Measurements from ENCODE around the gene SLC22A6.
A peak's percentile ranks its signal among the peaks of the same experiment; 100 is the strongest.
"Not testable (repeated sequence)": the region's sequence is repeated elsewhere in the genome, so short reads cannot be mapped to it uniquely, and the experiment has no call there.

Gene SLC22A6

GRCh38 chr11:62985041-62985750 lies 429 bp upstream of the SLC22A6 start:
- DNase-seq (ENCODE audit: low spot score) = no peak

GRCh38 chr11:62983536-62984199 lies 1.1 kb downstream of the SLC22A6 start:
- DNase-seq (ENCODE audit: low spot score) = no peak

DNA sequence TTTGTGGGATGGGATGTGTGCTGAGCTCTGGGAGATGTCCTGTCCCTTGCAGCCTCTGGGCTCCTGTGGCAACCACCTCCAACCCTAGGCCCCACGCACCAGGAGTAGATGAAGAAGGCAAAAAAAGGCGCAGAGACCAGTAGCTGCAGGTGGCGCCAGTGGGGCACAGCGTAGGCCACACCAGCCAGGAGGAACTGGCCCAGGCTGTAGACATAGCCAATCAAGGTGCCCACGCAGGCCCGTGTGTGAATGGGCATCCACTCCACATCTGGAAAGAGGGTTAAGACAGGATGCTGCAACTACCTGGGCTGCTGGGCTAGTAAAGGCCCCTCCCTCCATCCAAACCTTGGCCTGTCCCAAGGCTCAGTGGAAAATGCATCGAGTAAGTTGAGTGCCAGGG lies 3.0 kb downstream of the SLC22A6 start:
- no peak for DNase-seq (ENCODE audit: low spot score)

- peak; percentile 7 for DNase-seq (ENCODE audit: low spot score)
Observed at GRCh38 chr11:62980133-62980760, 4.5 kb downstream of the SLC22A6 start.

DNA sequence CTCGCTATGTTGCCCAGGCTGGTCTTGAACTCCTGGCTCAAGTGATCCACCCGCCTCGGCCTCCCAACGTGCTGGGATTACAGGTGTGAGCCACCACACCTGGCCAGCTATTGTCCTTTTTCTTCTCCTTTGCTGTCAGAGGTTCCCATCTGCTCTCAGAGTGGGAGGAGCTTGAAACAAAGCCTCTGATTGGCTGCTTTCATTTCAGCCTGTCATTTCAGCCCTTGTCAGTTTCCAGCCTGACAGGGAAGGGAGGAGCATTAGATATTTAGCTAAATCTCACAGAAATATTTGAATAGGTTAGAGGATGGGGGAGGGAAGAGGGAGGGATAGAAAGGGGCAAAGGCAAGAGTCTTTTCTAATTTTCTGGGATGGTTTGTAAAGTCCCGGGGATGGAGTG lies 8.7 kb downstream of the SLC22A6 start:
- no peak for DNase-seq (ENCODE audit: low spot score)

GRCh38 chr11:62974848-62975522 lies 9.8 kb downstream of the SLC22A6 start:
- DNase-seq (ENCODE audit: low spot score) = no peak

- DNase-seq (ENCODE audit: low spot score) = no peak
Observed at GRCh38 chr11:62965574-62965973, 19.2 kb downstream of the SLC22A6 start.

GRCh38 chr11:62962391-62962790 lies 22.4 kb downstream of the SLC22A6 start:
- DNase-seq (ENCODE audit: low spot score) = no peak

DNA sequence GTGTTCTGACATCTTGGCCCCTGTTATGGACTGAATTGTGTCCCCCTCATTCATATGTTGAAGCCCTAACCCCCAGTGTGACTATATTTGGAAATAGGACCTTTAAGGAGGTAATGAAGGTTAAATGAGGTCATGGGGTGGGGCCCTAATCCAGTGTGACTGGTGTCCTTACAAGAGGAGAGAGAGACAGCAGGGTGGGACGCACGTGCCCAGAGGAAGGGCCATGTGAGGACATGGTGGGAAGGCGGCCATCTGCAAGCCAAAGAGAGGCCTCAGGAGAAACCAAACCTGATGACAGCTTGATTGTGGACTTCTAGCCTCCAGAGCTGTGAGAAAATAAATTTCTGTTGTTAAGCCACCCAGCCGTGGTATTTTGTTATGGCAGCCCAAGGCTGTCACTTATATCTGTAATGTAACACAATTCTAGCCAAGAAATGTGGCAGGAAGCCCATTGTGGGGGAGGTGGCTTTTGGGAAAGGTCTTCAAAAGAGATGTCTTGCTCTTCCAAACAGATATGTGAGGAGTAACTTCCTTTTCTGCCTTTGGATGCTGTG lies 23.7 kb downstream of the SLC22A6 start:
- no peak for DNase-seq (ENCODE audit: low spot score)

- no peak for DNase-seq (ENCODE audit: low spot score)
Observed at GRCh38 chr11:62959422-62959980, 25.3 kb downstream of the SLC22A6 start.

DNA sequence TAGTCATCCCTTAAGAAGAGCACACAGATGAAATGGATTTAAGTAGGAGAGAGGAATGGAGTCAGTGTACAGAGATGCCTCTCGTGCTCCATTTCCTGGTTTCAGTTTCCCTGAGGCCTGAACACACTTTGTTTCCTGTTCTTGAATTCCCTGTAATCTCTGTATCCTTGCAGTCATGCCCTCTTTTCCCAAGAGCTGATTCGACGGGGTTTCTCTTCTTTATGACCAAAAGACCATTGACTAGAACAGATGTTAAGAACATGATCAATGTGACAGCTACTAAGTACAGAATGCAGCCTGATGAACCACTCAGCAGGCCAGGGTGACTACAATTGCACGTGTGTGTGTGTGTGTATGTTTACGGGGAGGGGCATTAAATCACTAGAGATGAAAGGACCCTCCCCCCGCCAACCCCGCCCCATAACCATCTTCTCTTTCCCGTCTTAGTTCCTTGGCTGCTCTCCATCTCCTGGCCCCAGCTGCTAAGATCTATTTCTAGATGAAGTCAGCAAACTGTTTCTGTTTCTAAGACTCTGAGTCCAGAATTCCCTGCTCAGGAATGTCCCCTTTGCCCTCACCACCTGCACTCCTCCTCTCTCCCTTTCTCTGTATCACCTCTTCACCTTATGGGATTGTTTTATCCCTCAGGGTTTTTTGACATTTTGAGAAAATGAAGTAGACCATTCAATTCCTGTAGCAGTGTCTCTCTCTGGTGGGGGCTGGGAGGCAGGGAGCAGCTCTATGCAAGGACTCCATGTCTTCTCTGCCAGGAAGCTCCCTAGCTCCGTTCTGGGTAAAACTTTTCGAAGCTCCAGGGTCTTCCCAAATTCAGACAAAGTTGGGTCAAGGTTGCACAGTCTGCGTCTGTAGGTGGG lies 26.0 kb downstream of the SLC22A6 start:
- peak; percentile 46 for DNase-seq (ENCODE audit: low spot score)

GRCh38 chr11:62957147-62957546 lies 27.6 kb downstream of the SLC22A6 start:
- DNase-seq (ENCODE audit: low spot score) = no peak

- no peak for DNase-seq (ENCODE audit: low spot score)
Observed at GRCh38 chr11:62954478-62954877, 30.3 kb downstream of the SLC22A6 start.

GRCh38 chr11:62953811-62954210 lies 31.0 kb downstream of the SLC22A6 start:
- no peak for DNase-seq (ENCODE audit: low spot score)

DNA sequence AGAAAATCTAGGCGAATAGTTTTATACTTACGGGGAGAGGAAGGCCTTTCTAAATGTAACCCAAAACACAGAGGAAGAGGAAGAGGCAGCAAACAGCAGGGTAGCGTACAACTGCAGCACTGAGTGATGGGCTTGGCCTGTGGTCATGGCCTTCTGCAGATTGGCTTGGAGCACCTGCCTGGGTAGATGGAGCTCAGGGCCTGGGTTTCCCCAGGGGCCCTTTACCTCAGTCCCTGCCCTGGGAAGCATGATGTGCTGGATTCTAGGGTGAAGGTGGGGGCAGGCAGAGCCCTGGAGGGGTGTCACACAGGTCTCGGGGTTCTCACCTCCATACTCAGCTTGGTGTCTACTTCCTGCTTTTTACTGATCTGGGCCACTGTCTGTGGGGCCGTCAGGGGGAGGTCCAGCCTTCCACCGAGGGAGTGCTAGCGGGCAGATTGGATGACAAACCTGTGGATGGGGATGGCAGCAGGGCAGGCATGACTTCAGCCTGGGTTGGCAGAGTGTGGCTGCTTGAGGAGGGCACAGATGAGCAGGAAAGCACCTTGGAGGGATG lies 35.9 kb downstream of the SLC22A6 start:
- DNase-seq (ENCODE audit: low spot score) = no peak

DNA sequence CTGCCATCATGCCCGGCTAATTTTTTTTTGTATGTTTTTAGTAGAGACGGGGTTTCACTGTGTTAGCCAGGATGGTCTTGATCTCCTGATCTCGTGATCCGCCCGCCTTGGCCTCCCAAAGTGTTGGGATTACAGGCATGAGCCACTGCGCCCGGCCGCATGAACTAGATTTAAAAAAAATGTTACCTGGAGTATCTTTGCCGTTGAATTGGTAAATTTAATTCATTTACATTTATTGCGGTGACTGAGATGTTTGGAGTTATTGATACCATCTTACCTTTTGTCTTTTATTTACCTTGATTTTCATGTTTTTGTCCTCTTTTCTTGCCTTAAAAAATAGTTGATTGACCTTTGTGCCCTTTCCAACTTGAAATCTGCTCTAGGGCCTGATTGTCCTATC lies 39.2 kb downstream of the SLC22A6 start:
- DNase-seq (ENCODE audit: low spot score) = not testable (repeated sequence)

DNA sequence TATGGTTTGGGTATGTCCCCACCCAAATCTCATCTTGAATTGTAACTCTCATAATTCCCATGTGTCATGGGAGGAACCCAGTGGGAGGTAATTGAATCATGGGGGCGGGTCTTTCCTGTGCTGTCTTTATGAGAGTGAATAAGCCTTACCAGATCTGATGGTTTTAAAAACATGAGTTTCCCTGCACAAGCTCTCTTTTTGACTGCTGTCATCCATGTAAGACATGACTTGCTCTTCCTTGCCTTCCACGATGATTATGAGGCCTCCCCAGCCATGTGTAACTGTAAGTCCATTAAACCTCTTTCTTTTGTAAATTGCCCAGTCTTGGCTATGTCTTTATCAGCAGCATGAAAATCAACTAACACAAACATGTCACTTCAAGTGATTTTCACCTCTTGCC lies 47.2 kb downstream of the SLC22A6 start:
- not testable (repeated sequence) for DNase-seq (ENCODE audit: low spot score)

DNA sequence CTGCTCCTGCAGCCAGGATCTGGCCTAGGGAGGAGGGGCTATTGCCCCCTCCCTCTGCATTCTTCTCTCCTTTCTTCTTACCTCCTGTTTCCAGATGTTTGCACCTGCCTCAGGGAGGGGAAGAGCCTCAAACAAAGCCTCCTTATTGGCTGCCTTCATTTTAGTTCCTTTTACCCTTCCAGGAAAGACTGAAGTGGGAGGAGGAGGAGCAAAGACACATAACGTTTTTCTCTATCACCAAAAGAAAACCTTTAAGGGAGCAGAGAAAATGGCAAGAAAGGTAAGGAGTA lies 50.3 kb downstream of the SLC22A6 start:
- no peak for DNase-seq (ENCODE audit: low spot score)

DNA sequence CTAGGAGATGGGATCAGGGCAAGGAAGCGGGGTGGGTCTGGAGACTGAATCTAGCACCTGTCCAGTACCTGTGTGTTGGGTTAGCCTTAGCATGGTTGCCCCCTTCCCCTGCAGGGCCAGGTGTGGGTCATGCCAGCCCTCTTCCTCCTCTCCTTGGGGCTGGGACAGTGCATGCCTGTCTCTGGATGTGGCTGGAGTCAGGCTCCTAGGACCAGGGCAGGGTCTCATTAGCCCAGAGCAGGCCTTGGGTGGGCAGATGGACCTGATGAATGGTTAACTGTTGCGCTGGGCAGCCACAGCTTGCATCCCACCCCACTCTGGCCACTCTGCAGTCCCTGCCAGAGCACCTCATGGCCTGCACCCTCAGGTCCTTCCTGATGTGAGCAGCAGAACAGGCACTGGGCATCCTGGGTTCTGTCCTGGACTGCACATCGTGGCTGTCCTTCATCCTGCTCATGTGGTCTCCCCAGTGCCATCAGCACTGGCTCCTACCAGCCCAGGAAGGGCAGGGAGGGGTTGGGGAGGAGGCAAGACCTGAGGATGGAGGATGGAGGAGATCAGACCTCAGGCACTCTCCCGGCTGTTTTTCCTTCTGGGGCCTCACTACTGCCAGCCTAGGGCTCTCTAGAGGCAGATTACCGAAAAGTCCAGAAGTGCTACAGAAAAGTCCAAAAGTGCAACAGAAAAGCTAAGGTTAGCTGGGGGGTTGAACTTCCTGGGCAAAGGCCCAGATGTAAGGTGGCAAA lies 50.8 kb downstream of the SLC22A6 start:
- no peak for DNase-seq (ENCODE audit: low spot score)

- no peak for DNase-seq (ENCODE audit: low spot score)
Observed at GRCh38 chr11:62933285-62933684, 51.5 kb downstream of the SLC22A6 start.
